ENCODE data around the gene WDR62.

DNA sequence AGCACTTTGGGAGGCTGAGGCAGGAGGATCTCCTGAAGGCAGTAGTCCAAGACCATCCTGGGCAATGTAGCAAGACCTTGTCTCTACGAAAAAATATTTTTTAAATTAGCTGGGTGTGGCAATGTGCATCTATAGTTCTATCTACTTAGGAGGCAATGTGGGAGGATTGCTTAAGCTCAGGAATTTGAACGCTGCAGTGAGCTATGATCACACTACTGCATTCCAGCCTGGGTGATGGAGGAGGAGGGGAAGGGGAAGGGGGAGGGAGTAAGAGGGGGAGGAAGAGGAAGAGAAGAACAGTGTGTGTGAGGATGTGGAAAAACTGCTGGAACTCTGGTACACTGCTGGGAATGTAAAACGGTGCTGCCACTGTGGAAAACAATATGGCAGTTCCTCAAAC, 12.9 kb upstream of the WDR62 start:
- no peak for TF ChIP-seq EZH2phosphoT487 (IDR thresholded peaks at IDR 0.05; ENCODE audit: borderline replicate concordance, low read depth, low read length)
- TF ChIP-seq, protein P1, sequence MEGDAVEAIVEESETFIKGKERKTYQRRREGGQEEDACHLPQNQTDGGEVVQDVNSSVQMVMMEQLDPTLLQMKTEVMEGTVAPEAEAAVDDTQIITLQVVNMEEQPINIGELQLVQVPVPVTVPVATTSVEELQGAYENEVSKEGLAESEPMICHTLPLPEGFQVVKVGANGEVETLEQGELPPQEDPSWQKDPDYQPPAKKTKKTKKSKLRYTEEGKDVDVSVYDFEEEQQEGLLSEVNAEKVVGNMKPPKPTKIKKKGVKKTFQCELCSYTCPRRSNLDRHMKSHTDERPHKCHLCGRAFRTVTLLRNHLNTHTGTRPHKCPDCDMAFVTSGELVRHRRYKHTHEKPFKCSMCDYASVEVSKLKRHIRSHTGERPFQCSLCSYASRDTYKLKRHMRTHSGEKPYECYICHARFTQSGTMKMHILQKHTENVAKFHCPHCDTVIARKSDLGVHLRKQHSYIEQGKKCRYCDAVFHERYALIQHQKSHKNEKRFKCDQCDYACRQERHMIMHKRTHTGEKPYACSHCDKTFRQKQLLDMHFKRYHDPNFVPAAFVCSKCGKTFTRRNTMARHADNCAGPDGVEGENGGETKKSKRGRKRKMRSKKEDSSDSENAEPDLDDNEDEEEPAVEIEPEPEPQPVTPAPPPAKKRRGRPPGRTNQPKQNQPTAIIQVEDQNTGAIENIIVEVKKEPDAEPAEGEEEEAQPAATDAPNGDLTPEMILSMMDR (conservative IDR thresholded peaks at IDR 0.05; ENCODE audit: low read length), result no peak

All from OCI-LY7 (cell line).